IPS DF 4.7 (cell line): ENCODE data around the gene CSTF1.

Source experiments
- DNase-seq: peaks from one replicate; pipeline ENCODE4 v3.0.0-alpha.2; 2013; ENCODE audit warnings: low spot score; ENCODE audit errors: extremely low read depth

CSTF1 gene

GRCh38 chr20:56428410-56428809, 36.0 kb downstream of the CSTF1 start:
- no peak for DNase-seq

- no peak for DNase-seq
Measured at GRCh38 chr20:56428881-56429280, 36.4 kb downstream of the CSTF1 start.

- DNase-seq = no peak
Measured at GRCh38 chr20:56429502-56429901, 37.1 kb downstream of the CSTF1 start.

GRCh38 chr20:56429941-56430340, 37.5 kb downstream of the CSTF1 start:
- no peak for DNase-seq

- DNase-seq = no peak
Measured at GRCh38 chr20:56430461-56430860, 38.0 kb downstream of the CSTF1 start.

- DNase-seq = no peak
Measured at GRCh38 chr20:56430957-56431356, 38.5 kb downstream of the CSTF1 start.

- DNase-seq = no peak
Measured at GRCh38 chr20:56431471-56431870, 39.0 kb downstream of the CSTF1 start.

- DNase-seq = no peak
Measured at GRCh38 chr20:56433221-56433879, 40.9 kb downstream of the CSTF1 start.

- no peak for DNase-seq
Measured at GRCh38 chr20:56433880-56434255, 41.4 kb downstream of the CSTF1 start.

GRCh38 chr20:56437196-56437960, 44.9 kb downstream of the CSTF1 start:
- DNase-seq = no peak

- no peak for DNase-seq
Measured at GRCh38 chr20:56438284-56438683, 45.8 kb downstream of the CSTF1 start.

- no peak for DNase-seq
Measured at GRCh38 chr20:56439771-56440291, 47.4 kb downstream of the CSTF1 start.

- DNase-seq = no peak
Measured at GRCh38 chr20:56440346-56441007, 48.0 kb downstream of the CSTF1 start.

GRCh38 chr20:56442389-56443365, 50.2 kb downstream of the CSTF1 start:
- no peak for DNase-seq

- no peak for DNase-seq
Measured at GRCh38 chr20:56443654-56444540, 51.5 kb downstream of the CSTF1 start.

GRCh38 chr20:56445130-56445529, 52.7 kb downstream of the CSTF1 start:
- DNase-seq = no peak

GRCh38 chr20:56445540-56445939, 53.1 kb downstream of the CSTF1 start:
- DNase-seq = no peak

GRCh38 chr20:56447227-56447626, 54.8 kb downstream of the CSTF1 start:
- no peak for DNase-seq

GRCh38 chr20:56449459-56449858, 57.0 kb downstream of the CSTF1 start:
- no peak for DNase-seq
